IPS DF 6.9 (cell line): ENCODE results near the gene ANKS6.

ENCODE experiments used
- DNase-seq: peaks from one replicate; pipeline ENCODE4 v3.0.0-alpha.2; 2013; ENCODE audit warnings: low read depth, low spot score
- H3K27ac ChIP-seq: one replicate; pipeline ENCODE4 v1.5.1; 2013; ENCODE audit warnings: low read length, control low read depth
- H3K27me3 ChIP-seq: 2 replicates; pipeline ENCODE4 v1.6.1; 2013; ENCODE audit warnings: mild to moderate bottlenecking, low read length; ENCODE audit not compliant: control insufficient read depth, insufficient read depth
- H3K36me3 ChIP-seq: 2 replicates; pipeline ENCODE4 v1.6.1; 2013; ENCODE audit warnings: low read length; ENCODE audit not compliant: control insufficient read depth, insufficient read depth
- H3K4me1 ChIP-seq: 2 replicates; pipeline ENCODE4 v1.6.1; 2013; ENCODE audit warnings: low read length; ENCODE audit not compliant: control insufficient read depth, insufficient read depth
- H3K4me3 ChIP-seq: 2 replicates; pipeline ENCODE4 v1.5.1; 2013; ENCODE audit warnings: mild to moderate bottlenecking, low read length
- H3K9me3 ChIP-seq: 2 replicates; pipeline ENCODE4 v1.6.1; 2013; ENCODE audit warnings: low read length, inconsistent platforms; ENCODE audit not compliant: control insufficient read depth, insufficient read depth
- WGBS: extraction: QIAGEN DNeasy Blood & Tissue Kit; methylation state at CpG from one replicate; pipeline ENCODE4 v1.1.7; 2013; ENCODE audit warnings: mixed read lengths, missing lambda C conversion rate; ENCODE audit not compliant: insufficient read length, insufficient coverage; 5-methylcytosine and 5-hydroxymethylcytosine counted together

The ANKS6 gene

GRCh38 chr9:98783518-98784226 is 12.7 kb downstream of the ANKS6 start:
- Histone ChIP-seq H3K4me1 (no peaks in the 10 kb centered on the region; the same call in 1 of the 2 replicates), H3K27ac (no peak overlapping the region), H3K36me3 (peaks cover 15% of the 10 kb centered on the region), H3K27me3 (no peaks in the 10 kb centered on the region), H3K4me3 (no peak overlapping the region), H3K9me3 (peaks cover 2% of the 10 kb centered on the region; the same call in 1 of the 2 replicates)
- WGBS, result no CpG with 5 or more reads among the region's 16 CpGs
- DNase-seq, result no peak

GRCh38 chr9:98781588-98782383 is 14.6 kb downstream of the ANKS6 start:
- H3K4me3 ChIP-seq, result no peak overlapping the region
- peaks cover 14% of the 10 kb centered on the region for H3K36me3 ChIP-seq
- no peaks in the 10 kb centered on the region for H3K27me3 ChIP-seq
- no peaks in the 10 kb centered on the region; the same call in 1 of the 2 replicates for H3K4me1 ChIP-seq
- H3K9me3 ChIP-seq, result peaks cover 2% of the 10 kb centered on the region; the same call in 1 of the 2 replicates
- WGBS, result no CpG with 5 or more reads among the region's 11 CpGs
- no peak overlapping the region for H3K27ac ChIP-seq
- no peak for DNase-seq

- H3K4me1 ChIP-seq, result no peaks in the 10 kb centered on the region; the same call in 1 of the 2 replicates
- no CpG with 5 or more reads among the region's 11 CpGs for WGBS
Observed at GRCh38 chr9:98780059-98780749, 16.2 kb downstream of the ANKS6 start.

GRCh38 chr9:98778711-98779530 is 17.4 kb downstream of the ANKS6 start:
- no peaks in the 10 kb centered on the region for H3K4me1 ChIP-seq
- no CpG with 5 or more reads among the region's 8 CpGs for WGBS
- H3K4me3 ChIP-seq, result no peak overlapping the region
- H3K9me3 ChIP-seq, result peaks cover 2% of the 10 kb centered on the region; the same call in 1 of the 2 replicates
- H3K27me3 ChIP-seq, result no peaks in the 10 kb centered on the region
- peaks cover 11% of the 10 kb centered on the region for H3K36me3 ChIP-seq
- H3K27ac ChIP-seq, result no peak overlapping the region
- no peak for DNase-seq

More at GRCh38 chr9:98780059-98780749, 16.2 kb downstream of the ANKS6 start:
- peaks cover 2% of the 10 kb centered on the region; the same call in 1 of the 2 replicates for H3K9me3 ChIP-seq
- H3K36me3 ChIP-seq, result peaks cover 14% of the 10 kb centered on the region
- no peak overlapping the region for H3K27ac ChIP-seq
- no peak overlapping the region for H3K4me3 ChIP-seq
- H3K27me3 ChIP-seq, result no peaks in the 10 kb centered on the region
- no peak for DNase-seq

- no peaks in the 10 kb centered on the region for H3K27me3 ChIP-seq
- peaks cover 2% of the 10 kb centered on the region; the same call in 1 of the 2 replicates for H3K9me3 ChIP-seq
- no peak overlapping the region for H3K4me3 ChIP-seq
- H3K4me1 ChIP-seq, result no peaks in the 10 kb centered on the region
- WGBS, result no CpG with 5 or more reads among the region's 8 CpGs
- H3K36me3 ChIP-seq, result peaks cover 9% of the 10 kb centered on the region
- no peak overlapping the region for H3K27ac ChIP-seq
- DNase-seq, result no peak
Observed at GRCh38 chr9:98778251-98778650, 18.1 kb downstream of the ANKS6 start.

GRCh38 chr9:98777618-98778017 is 18.7 kb downstream of the ANKS6 start:
- Histone ChIP-seq H3K27me3 (no peaks in the 10 kb centered on the region), H3K4me3 (no peak overlapping the region), H3K4me1 (no peaks in the 10 kb centered on the region), H3K9me3 (peaks cover 2% of the 10 kb centered on the region; the same call in 1 of the 2 replicates), H3K36me3 (peaks cover 16% of the 10 kb centered on the region), H3K27ac (no peak overlapping the region)
- no CpG with 5 or more reads among the region's 4 CpGs for WGBS
- DNase-seq, result no peak

- no CpG with 5 or more reads among the region's 8 CpGs for WGBS
- H3K27me3 ChIP-seq, result no peaks in the 10 kb centered on the region
- peaks cover 25% of the 10 kb centered on the region for H3K36me3 ChIP-seq
- H3K4me1 ChIP-seq, result no peaks in the 10 kb centered on the region
- DNase-seq, result no peak
- H3K27ac ChIP-seq, result no peak overlapping the region
- no peaks in the 10 kb centered on the region for H3K9me3 ChIP-seq
- H3K4me3 ChIP-seq, result no peak overlapping the region
Observed at GRCh38 chr9:98775831-98776441, 20.4 kb downstream of the ANKS6 start.

- Histone ChIP-seq H3K4me1 (no peaks in the 10 kb centered on the region), H3K4me3 (no peak overlapping the region), H3K36me3 (peaks cover 32% of the 10 kb centered on the region), H3K27me3 (no peaks in the 10 kb centered on the region), H3K27ac (no peak overlapping the region), H3K9me3 (no peaks in the 10 kb centered on the region)
- no peak for DNase-seq
- no CpG with 5 or more reads among the region's 9 CpGs for WGBS
Observed at GRCh38 chr9:98774746-98775145, 21.6 kb downstream of the ANKS6 start.

- H3K27me3 ChIP-seq, result no peaks in the 10 kb centered on the region
- no peaks in the 10 kb centered on the region for H3K4me1 ChIP-seq
- no peak for DNase-seq
- no peaks in the 10 kb centered on the region for H3K9me3 ChIP-seq
- no CpG with 5 or more reads among the region's 15 CpGs for WGBS
- H3K27ac ChIP-seq, result no peak overlapping the region
- H3K4me3 ChIP-seq, result no peak overlapping the region
- peaks cover 32% of the 10 kb centered on the region for H3K36me3 ChIP-seq
Observed at GRCh38 chr9:98773721-98774120, 22.6 kb downstream of the ANKS6 start.
